Astrocyte of the spinal cord (primary cell): Measurements from ENCODE around the gene CCNQ.

Experiments used
- DNase-seq: peaks from one replicate; pipeline ENCODE4 v3.0.0; 2011; ENCODE audit warnings: low read depth, low spot score
- H3K4me3 ChIP-seq: 2 replicates; pipeline ENCODE4 v1.5.1; 2011; ENCODE audit warnings: low read depth, mild to moderate bottlenecking, low read length, moderate library complexity
- in situ Hi-C: cut with HindIII; loops from 2 replicates; pipeline ENCODE4 v1.10.0; 2017; ENCODE audit warnings: low sequenced_read_pairs
- TF ChIP-seq, protein P1 (sequence below): IDR thresholded peaks from 2 replicates; pipeline ENCODE4 v1.5.1; 2012; ENCODE audit warnings: low read depth, mild to moderate bottlenecking, low read length, inconsistent platforms

The CCNQ gene

DNA sequence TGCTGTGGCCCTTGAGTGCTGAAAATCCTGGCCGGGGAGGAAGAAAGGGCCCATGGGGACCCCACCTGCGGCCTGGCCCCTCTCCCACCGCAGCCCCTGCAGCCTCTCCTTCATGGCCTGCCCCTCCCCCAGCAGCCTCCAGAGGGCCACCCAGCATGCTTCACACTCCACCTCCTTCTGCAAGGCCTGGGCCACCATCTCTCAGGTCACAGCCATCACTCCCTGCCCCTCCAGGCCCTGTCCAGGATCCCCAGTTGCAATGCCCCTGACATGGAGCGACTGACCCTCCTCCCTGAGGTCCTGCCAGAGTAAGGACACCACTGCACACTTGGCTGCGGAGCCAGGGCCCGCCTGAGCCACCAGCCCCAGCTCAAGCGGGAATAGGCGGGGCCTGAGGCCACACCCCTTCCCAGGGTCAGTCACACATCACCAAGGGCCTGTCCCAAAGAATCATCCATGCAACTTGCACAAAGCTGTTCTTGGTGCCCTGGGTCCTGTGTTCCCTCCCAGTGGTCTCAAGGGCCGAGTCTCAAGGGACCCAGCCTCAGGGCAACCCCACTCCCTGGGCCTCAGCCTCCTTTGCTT lies 32.9 kb downstream of the CCNQ start:
- no peak overlapping the region for H3K4me3 ChIP-seq
- in situ Hi-C loops = no loop called here
- DNase-seq = no peak
- TF ChIP-seq, protein P1, sequence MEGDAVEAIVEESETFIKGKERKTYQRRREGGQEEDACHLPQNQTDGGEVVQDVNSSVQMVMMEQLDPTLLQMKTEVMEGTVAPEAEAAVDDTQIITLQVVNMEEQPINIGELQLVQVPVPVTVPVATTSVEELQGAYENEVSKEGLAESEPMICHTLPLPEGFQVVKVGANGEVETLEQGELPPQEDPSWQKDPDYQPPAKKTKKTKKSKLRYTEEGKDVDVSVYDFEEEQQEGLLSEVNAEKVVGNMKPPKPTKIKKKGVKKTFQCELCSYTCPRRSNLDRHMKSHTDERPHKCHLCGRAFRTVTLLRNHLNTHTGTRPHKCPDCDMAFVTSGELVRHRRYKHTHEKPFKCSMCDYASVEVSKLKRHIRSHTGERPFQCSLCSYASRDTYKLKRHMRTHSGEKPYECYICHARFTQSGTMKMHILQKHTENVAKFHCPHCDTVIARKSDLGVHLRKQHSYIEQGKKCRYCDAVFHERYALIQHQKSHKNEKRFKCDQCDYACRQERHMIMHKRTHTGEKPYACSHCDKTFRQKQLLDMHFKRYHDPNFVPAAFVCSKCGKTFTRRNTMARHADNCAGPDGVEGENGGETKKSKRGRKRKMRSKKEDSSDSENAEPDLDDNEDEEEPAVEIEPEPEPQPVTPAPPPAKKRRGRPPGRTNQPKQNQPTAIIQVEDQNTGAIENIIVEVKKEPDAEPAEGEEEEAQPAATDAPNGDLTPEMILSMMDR = no peak

DNA sequence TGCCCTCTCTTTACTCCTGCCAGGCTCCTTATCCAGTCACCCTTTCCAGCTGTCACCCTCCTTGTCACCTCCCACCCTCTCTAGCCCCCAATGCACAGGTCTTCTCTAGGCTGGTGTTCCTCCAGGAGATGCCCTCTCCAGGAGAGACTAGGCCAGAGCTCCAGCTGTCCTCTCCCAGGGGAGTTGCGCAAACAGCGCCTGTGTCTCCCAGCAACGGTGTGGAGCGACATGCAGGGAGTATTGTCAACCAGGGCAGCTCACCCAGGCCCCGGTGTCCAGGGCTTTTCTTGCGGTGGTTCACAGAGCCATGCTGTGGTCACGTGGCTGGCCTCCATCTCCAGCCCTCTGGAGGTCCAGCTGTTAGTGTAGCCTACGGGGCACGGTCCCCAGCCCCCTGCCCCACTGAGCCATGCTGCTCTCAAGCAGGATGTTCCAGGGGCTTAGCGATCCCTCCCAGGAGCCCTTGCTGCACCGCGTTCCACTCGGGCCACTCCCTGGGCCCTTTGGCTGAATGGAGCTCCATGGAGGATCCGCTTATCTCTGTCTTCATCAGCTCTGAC lies 34.8 kb downstream of the CCNQ start:
- DNase-seq = no peak
- TF ChIP-seq, protein P1 = no peak
- H3K4me3 ChIP-seq = no peak overlapping the region
- in situ Hi-C loops = no loop called here

DNA sequence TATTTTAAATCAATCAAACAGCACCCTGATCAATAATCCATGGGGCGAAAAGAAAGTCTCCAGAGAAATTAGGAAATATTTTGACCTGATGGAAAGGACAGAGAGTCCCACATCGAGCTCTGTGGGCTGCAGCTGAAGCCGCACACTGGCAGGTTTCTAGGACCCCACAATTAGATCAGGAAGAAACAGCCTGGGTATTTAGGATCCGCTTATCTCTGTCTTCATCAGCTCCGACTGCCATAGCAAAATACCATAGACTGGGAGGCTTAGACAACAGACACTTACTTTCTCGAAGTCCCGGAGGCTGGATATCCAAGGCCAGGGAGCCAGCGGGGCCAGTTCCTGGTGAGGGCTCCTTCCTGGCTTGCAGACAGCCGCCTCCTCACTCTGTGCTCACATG lies 36.4 kb downstream of the CCNQ start:
- DNase-seq = no peak
- H3K4me3 ChIP-seq = no peak overlapping the region
- TF ChIP-seq, protein P1 = no peak
- in situ Hi-C loops = no loop called here

DNA sequence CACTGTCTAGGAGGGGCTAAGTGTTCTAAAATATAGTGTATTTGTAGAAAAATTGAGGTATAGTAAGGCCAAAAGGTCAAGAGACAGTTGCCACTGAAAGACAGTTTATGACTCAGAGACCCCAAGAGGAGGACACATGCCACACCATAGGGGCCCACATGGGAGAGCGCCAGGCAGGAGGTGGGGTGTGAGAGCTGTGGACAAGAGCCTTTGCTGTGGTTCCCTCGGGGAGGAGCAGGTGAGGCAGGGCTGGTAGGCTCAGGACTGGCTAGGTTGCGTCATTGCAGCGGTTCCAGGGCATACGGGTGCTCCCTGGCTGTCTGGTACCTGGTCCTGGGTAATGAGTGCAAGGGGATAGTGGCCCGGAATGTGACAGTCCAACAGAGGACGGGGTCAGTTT lies 37.6 kb downstream of the CCNQ start:
- in situ Hi-C loops = no loop called here
- DNase-seq = no peak
- TF ChIP-seq, protein P1 = no peak

DNA sequence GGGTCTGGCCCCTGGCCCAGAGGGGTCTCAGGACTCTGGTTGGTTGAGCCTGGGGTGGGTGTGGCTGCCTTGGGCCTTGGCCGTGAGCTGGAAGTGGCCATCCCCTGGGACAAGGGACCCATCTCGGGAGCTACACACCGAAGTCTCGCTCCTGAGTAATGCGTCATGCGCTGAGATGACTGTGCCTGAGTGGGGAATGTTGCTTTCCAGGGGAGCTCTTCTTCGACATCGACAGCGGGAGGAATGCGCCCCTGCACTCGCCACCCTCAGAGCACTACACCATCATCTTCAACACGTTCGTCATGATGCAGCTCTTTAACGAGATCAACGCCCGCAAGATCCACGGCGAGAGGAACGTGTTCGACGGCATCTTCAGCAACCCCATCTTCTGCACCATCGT lies 38.5 kb downstream of the CCNQ start:
- in situ Hi-C loops = no loop called here
- no peak for DNase-seq
- TF ChIP-seq, protein P1 = no peak

More for the DNA sequence above, 37.6 kb downstream of the CCNQ start:
- H3K4me3 ChIP-seq = no peak overlapping the region

DNA sequence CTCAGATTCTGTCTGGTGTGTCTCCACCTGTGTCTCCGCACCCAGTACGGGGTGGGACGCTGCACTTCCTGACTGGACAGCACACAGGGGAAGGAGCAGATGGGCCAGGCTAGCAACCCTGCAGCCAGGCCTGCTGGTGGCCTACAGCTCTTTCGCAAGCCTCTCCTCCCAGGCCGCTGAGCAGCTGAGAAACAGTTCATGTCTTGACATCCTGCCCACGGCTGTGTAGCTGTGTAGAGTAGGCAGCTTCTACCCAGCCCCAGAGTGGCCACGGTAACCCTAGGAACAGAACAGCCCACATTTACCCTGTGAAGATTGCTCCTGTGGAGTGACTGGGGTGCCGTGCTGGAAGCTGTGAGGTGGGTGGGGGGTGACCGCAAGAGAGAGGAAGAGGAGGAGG lies 38.9 kb downstream of the CCNQ start:
- no peak overlapping the region for H3K4me3 ChIP-seq
- TF ChIP-seq, protein P1 = no peak
- no peak for DNase-seq
- in situ Hi-C loops = no loop called here

More for the DNA sequence above, 38.5 kb downstream of the CCNQ start:
- no peak overlapping the region for H3K4me3 ChIP-seq
